ENCODE measurements around the gene VPS16. TPM values are rescaled to one million over a fixed set of nuclear protein-coding genes. Genes with fewer than 3 reads are reported as not detected.

VPS16 gene
- total RNA-seq, 2 experiments from 2014 or later: 32.6 to 39.0 TPM

- DNase-seq (ENCODE audit: low spot score): peak; percentile 12
- Histone ChIP-seq H3K36me3 (ENCODE audit: insufficient read depth, low read length) (peaks cover 8% of the 10 kb centered on the region), H3K4me3 (ENCODE audit: low read depth, low read length, poor library complexity, severe bottlenecking) (no peak overlapping the region), H3K9me3 (ENCODE audit: low read length) (no peaks in the 10 kb centered on the region), H3K4me1 (ENCODE audit: insufficient read depth, low read length, poor library complexity, severe bottlenecking) (no peaks in the 10 kb centered on the region), H4K20me1 (ENCODE audit: insufficient read depth, low read length) (no peaks in the 10 kb centered on the region), H3K27ac (ENCODE audit: low read depth, low read length, poor library complexity, severe bottlenecking) (no peak overlapping the region), H3K9me2 (ENCODE audit: insufficient read depth, low read length) (no peaks in the 10 kb centered on the region), H3K4me2 (ENCODE audit: low read length) (no peak overlapping the region), H3K79me2 (ENCODE audit: insufficient read depth, low read depth, low read length) (peaks cover 6% of the 10 kb centered on the region; the same call in 1 of the 2 replicates), H2AFZ (ENCODE audit: low read length) (no peak overlapping the region)
- ChIA-PET CTCF (ENCODE audit: unreplicated experiment) (no interaction called here), POLR2A (no interaction called here)
- TF ChIP-seq EZH2phosphoT487 (IDR thresholded peaks at IDR 0.05; ENCODE audit: borderline replicate concordance, low read depth, low read length): no peak
- peak; percentile 59; the same call in 1 of the 2 replicates for TF ChIP-seq CTCF (conservative IDR thresholded peaks at IDR 0.05; ENCODE audit: low read length)
- no TSS peak for BruUV-seq (replicated peaks)
- intact Hi-C loops (cut with micrococcal nuclease; ENCODE audit: unreplicated experiment): no loop called here
These were observed 73.6 kb downstream of the VPS16 start for GRCh38 chr20:2914160-2914559.

Other genes with a start within 250 kb of the VPS16 start
- 580 and 640 TPM in 2 replicates for gene NOP56, start 188.1 kb upstream of the VPS16 start, total RNA-seq (2014; rRNA removed; shearing (Covaris generic))
- 464 and 544 TPM in 2 replicates for gene NOP56, start 188.1 kb upstream of the VPS16 start, total RNA-seq (2022)
- 154 and 162 TPM in 2 replicates for gene IDH3B, start 176.5 kb upstream of the VPS16 start, total RNA-seq (2014; rRNA removed; shearing (Covaris generic))
- gene IDH3B, start 176.5 kb upstream of the VPS16 start, total RNA-seq (2022): 123 and 142 TPM in 2 replicates
- 0.41 and 1.5 TPM in 2 replicates for gene EBF4, start 148.0 kb upstream of the VPS16 start, total RNA-seq (2014; rRNA removed; shearing (Covaris generic))
- 2.6 and 4.4 TPM in 2 replicates for gene EBF4, start 148.0 kb upstream of the VPS16 start, total RNA-seq (2022)
- not detected in 2 replicates for gene CPXM1, start 40.1 kb upstream of the VPS16 start, total RNA-seq (2014; rRNA removed; shearing (Covaris generic))
- gene CPXM1, start 40.1 kb upstream of the VPS16 start, total RNA-seq (2022): 0.15 TPM in 1 of 2 replicates, not detected in the other
- gene C20orf141, start 25.8 kb upstream of the VPS16 start, total RNA-seq (2014; rRNA removed; shearing (Covaris generic)): not detected in 2 replicates
- gene C20orf141, start 25.8 kb upstream of the VPS16 start, total RNA-seq (2022): not detected in 2 replicates
- gene TMEM239, start 24.4 kb upstream of the VPS16 start, total RNA-seq (2014; rRNA removed; shearing (Covaris generic)): not detected in 2 replicates
- not detected in 2 replicates for gene TMEM239, start 24.4 kb upstream of the VPS16 start, total RNA-seq (2022)
- gene PCED1A, start 90 bp upstream of the VPS16 start, total RNA-seq (2014; rRNA removed; shearing (Covaris generic)): 6.9 and 8.4 TPM in 2 replicates
- gene PCED1A, start 90 bp upstream of the VPS16 start, total RNA-seq (2022): 9.8 and 10.3 TPM in 2 replicates
- 28.1 and 33.3 TPM in 2 replicates for gene PTPRA, start 32.7 kb downstream of the VPS16 start, total RNA-seq (2014; rRNA removed; shearing (Covaris generic))
- gene PTPRA, start 32.7 kb downstream of the VPS16 start, total RNA-seq (2022): 47.2 and 54.9 TPM in 2 replicates
- gene GNRH2, start 202.9 kb downstream of the VPS16 start, total RNA-seq (2014; rRNA removed; shearing (Covaris generic)): 0.44 and 0.98 TPM in 2 replicates
- gene GNRH2, start 202.9 kb downstream of the VPS16 start, total RNA-seq (2022): 0.61 and 1.1 TPM in 2 replicates
- gene MRPS26, start 205.3 kb downstream of the VPS16 start, total RNA-seq (2014; rRNA removed; shearing (Covaris generic)): 78.1 and 85.8 TPM in 2 replicates
- 73.2 and 73.3 TPM in 2 replicates for gene MRPS26, start 205.3 kb downstream of the VPS16 start, total RNA-seq (2022)
- gene OXT, start 230.9 kb downstream of the VPS16 start, total RNA-seq (2014; rRNA removed; shearing (Covaris generic)): not detected in 2 replicates
- not detected in 2 replicates for gene OXT, start 230.9 kb downstream of the VPS16 start, total RNA-seq (2022)
- gene AVP, start 244.0 kb downstream of the VPS16 start, total RNA-seq (2014; rRNA removed; shearing (Covaris generic)): not detected in 2 replicates
- gene AVP, start 244.0 kb downstream of the VPS16 start, total RNA-seq (2022): not detected in 2 replicates